ENCODE results near the gene WASL. TPM values are rescaled to one million over a fixed set of nuclear protein-coding genes. Genes with fewer than 3 reads are reported as not detected.
"Not testable (repeated sequence)": the region's sequence is repeated elsewhere in the genome, so short reads cannot be mapped to it uniquely, and the experiment has no call there.

The WASL gene
- 12.1 and 12.4 TPM in 2 replicates for total RNA-seq (2014; rRNA removed; shearing (Covaris generic))

DNA sequence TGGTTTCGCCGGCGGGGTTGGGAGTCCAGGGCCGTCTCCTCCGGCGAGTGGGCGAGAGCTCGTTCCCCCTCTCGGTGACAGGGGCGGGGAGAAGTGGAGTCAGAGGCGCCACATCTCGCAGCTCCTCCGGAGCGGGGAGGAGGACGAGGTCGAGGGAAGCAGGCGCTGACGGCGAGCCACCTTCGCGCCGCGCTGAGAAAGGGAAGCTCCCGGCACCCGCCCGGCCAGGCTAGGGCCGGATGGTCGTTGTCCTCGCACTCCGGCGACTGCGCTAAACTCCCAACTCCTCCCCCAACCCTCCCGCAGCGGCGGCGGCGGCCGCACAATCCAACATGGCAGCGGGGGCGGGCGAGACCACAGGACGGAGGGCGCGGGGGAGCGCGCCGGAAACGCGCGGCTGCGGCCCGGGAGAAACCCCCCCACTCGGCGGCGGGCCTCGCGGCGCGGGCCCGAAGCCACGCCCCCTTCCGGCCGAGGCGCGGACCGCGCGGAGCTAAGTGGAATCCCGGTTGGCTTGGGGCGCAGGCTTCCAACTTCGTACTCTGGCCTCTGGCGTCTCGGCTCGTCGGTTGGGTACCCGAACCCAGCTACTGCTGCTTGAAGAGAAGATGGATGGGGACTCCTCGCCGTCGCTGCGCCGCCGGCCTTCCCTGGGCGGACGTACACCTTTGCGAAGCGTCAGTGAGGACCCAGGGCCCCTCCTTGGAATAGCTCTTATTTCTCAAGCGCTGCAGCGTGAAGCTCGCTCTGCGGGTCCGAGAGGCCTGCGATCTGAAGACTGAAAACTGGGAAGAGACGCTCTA, at the start of gene WASL:
Gene WASL (minus strand): TSS at position 270 of the 803 bp plus-strand sequence. CDS start 269 bp downstream, at position 1.
- DNase-seq (ENCODE audit: low spot score), result peak; percentile 78

DNA sequence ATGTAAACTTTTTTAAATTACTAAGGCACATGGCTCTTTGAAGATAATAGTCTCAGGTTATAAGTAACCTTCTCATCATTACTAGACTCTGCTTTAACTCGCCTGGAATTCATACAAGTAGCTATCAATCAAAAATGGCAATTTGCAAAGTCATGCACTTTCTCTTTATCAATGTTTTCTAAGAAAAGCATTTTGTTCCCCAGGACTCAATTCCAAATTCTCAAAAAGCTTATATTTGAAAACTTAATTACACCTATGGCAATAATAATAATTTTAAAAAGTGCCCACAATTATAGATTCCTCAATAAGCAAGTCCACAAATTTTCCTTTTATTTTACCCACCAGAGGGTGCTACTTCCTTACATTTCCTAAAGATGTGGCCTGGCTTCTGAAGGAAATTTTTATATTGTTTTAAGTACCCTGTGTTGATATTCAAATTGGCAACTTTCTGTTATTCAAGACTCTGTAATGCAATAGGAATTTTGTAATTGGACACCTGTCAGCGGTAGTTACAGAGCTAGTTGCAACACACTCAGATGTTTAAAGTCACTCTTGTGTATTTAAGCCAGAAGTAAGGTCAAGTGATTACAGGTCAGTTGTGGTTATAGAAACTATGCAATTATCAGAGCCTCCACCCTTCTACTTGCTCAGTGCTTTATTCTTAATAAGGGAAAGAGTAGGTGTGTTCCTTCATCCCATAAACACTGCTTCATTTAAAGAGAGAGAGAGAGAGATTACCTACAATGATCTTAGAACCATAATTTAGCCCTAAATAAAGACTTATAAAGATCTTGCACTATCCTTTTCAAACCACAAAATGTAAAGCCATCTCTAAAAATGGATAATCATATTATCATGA, 49.1 kb upstream of the WASL start:
- DNase-seq (ENCODE audit: low spot score), result peak; percentile 93

GRCh38 chr7:123796568-123796967, 47.8 kb upstream of the WASL start:
- no peak for DNase-seq (ENCODE audit: low spot score)

DNA sequence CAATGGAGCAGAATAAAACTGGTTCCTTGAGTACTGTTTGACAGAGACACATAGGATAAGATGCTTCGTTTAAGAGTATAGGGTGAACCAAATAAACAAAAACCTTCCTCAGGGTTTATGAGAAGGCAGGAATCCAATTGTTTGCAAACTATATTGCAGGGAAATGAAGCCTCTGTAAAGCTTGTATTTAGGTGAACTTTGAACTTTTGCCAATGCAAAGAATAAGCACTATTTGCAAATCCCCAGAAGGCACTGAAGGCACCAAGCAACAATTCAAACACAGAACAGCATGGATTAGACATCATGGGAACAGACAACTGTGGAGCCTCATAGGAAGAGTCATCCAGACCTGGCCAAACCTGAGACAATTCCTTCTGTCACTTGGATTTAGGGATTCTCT, 47.1 kb upstream of the WASL start:
- DNase-seq (ENCODE audit: low spot score), result no peak

DNA sequence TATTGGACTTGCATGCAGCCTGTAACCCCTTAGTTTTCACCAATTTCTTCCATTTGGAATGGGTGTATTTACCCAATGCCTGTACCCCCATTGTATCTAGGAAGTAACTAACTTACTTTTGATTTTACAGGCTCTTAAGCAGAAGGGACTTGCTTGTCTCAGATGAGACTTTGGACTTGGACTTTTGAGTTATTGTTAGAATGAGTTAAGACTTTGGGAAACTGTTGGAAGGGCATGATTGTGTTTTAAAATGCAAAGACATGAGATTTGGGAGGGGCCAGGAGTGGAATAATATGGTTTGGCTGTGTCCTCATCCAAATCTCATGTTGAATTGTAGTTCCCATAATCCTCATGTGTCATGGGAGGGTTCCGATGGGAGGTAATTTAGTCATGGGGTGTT, 46.3 kb upstream of the WASL start:
- DNase-seq (ENCODE audit: low spot score), result not testable (repeated sequence)

DNA sequence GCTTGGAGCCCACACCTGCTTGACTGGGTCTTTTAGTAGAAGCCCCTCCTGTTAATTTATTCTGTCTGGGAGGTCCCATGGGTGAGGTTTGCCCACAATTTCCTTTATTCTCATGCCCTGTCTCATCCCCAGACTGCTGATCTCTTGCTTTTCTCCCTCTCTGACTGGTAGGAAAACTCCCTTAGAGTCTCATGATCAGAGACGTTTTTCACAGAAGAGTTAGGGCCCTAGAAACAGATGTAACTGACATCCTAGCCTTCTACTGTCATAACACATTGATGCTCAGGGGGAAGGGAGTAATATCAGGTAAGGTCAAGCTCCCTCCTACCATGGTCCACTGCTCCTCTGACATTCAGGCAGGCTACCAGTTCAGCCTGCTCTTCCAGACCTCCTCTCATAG, 43.7 kb upstream of the WASL start:
- no peak for DNase-seq (ENCODE audit: low spot score)

- DNase-seq (ENCODE audit: low spot score), result no peak
Measured at GRCh38 chr7:123791001-123791400, 42.2 kb upstream of the WASL start.

DNA sequence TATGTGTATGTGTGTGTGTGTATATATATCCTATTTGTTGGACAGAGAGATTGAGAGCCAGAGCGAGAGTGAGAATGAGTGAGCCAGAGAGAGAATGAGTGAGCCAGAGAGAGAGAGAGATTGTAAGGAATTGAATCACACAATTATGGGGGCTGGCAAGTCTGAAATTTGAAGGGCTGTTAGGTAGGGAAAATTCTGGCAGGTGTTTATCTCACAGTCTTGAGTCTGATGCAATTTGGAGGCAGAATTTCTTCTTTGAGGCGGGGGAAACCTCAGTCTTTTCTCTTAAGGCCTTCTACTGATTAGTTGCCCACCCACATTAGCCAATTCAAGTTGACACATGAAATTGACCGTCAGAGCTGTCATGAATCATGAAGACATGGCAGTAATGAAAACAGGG, 41.0 kb upstream of the WASL start:
- no peak for DNase-seq (ENCODE audit: low spot score)

GRCh38 chr7:123789206-123789784, 40.5 kb upstream of the WASL start:
- no peak for DNase-seq (ENCODE audit: low spot score)

- no peak for DNase-seq (ENCODE audit: low spot score)
Measured at GRCh38 chr7:123788584-123788983, 39.8 kb upstream of the WASL start.

DNA sequence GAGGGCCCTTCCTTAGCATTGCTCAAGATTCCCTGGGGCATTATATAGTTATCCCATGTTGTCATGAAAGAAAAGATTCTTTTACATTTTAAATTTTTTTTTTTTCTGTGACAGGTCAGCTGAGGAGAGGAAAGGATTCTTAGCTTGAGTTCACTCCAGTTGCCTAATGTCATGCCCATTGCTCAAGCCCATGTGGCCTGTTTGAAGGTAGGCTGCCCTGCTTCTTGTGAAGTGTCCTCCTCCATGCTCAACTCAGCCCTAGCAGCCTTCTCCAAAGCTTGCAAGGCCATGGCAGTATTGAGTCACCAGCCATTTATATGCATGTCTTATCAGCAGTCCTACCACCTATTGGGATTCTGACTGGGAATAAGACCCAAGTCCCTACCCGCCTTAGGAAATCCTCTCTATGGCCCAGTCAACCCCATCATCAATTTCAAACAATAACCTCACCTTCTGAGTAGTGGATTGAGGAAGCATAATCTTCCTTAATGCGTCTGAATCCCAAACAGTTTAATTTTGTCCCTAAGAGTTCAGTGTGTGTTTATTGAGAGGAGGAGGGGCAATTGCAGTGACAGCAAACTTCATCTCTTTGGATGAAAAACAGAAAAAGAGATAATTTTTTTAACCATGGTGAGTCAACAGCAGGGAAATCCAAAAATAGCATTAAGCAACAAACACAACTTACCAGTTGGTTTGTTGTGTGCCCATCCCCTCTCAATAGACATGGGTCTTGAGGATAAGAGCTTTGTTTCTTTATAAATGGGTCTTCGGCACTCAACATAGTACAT, 38.6 kb upstream of the WASL start:
- no peak for DNase-seq (ENCODE audit: low spot score)

DNA sequence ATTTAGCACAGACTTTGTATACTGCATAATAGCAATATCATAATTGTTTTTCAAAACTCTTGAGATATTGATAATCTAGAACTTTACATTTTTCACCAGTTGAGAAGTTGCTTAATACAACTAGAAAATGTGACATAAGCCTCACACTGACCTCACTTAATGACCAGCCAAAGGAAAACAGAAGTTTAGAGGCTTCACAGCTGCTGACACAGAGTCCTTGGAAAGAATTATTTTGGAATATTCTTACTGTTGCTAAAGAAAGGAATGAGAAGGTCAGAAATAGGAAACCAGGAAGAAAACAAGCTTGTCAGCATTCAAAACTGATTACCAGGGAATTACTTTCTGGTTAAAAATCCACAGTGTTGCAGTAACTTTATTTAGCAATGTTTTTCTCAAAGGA, 35.5 kb upstream of the WASL start:
- no peak for DNase-seq (ENCODE audit: low spot score)

GRCh38 chr7:123783820-123784219, 35.0 kb upstream of the WASL start:
- DNase-seq (ENCODE audit: low spot score), result no peak

DNA sequence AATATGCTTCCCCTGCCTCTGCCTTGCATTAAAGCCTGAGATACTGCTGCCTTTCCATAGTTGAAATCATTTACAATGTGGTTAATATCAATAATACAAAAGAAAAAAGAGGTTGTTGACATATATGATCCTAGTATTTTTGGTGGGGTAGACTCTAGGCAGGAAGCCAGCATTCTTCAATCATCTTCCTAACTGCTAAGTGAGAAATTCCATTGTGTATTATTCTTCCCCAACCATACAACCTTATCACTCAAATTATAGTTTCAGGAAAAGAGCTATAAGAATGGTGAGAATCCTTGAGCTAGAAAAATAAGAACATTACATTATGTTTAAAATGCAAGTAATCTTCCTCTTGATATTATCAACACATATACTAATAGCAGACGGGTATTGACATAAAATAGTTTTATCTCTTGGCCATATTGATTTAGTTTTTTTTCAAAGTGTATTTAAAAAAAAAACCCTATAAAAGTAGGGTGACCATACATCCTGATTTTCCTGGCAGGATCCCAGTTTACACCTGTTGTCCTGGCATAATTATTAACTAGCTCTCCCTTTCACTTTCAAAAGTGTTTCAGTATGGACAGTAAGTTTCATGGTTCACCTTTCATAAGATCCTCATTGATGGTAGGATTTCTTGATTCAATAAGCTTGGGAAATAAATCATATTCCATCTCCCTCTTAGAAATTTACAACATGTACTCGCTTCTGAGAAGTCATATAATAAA, 33.4 kb upstream of the WASL start:
- DNase-seq (ENCODE audit: low spot score), result no peak

GRCh38 chr7:123780472-123780871, 31.7 kb upstream of the WASL start:
- DNase-seq (ENCODE audit: low spot score), result not testable (repeated sequence)

- no peak for DNase-seq (ENCODE audit: low spot score)
Measured at GRCh38 chr7:123774496-123774895, 25.7 kb upstream of the WASL start.

DNA sequence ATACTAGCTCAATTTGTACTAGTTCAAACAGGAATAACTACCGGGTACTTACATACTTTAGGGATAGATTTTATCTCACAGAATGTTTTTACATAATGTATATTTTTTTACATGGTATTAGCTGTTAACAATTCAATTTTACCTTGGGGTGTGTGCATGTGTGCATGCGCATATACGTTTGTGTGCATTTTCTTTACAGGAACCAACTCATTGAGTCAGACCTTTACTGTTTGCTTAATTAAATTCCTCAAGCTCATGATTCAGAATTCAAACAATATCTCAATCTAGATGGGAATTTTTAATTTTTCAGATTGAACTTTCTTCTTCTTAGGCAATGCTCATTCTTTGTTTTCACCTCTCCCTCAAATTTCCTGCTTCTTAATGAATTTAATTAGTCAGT, 24.7 kb upstream of the WASL start:
- no peak for DNase-seq (ENCODE audit: low spot score)

- no peak for DNase-seq (ENCODE audit: low spot score)
Measured at GRCh38 chr7:123772652-123773051, 23.8 kb upstream of the WASL start.

DNA sequence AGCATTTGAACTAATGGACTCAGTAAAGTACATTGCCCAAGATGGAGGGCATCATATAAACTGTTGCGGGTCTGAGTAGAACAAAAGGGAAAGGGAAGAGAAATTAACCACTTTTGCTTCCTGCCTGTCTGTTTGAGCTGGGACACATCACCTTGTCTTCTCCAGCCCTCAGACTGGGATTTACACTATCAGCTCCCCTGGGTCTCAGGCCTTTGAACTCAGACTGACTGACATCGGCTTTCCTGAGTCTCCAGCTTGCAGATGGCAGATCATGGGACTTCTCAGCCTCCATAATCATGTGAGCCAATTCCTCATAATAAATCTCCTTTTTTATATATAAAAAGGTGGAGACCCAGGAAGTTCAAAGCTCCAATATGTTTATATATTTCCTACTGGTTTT, 23.0 kb upstream of the WASL start:
- DNase-seq (ENCODE audit: low spot score), result no peak

DNA sequence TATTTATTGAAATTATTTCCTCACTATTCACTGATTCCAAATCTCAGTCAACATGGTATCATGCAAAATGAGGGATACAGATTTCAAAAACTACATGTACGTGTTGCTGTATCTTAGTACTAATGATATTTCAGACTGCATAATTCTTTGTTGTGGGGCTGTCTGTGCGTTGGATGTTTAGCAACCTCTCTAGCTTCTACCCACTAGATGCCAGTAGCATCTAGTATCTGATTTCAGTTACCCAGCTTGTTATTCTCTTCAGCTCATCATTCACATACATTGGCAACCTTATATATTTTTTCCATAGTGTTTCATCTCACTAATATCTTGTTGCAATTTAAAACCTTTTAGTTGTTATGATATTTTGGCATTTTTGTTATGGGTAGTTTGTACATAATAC, 22.5 kb upstream of the WASL start:
- no peak for DNase-seq (ENCODE audit: low spot score)

GRCh38 chr7:123770378-123770777, 21.6 kb upstream of the WASL start:
- DNase-seq (ENCODE audit: low spot score), result peak; percentile 82

Measured in A172 (cell line).